Tibial artery (tissue), 4 donors: ENCODE data around the gene IL12RB1.

Experiments used
- DNase-seq, 2 donors: peaks; one replicate each; pipeline ENCODE4 v3.0.0-alpha.2; 2019
- H3K27ac ChIP-seq, 2 donors: fragments of 200-600 bp; sonication (generic) in 1 of 2; 1 replicate in 1 of 2; 2 replicates in 1 of 2; pipeline ENCODE4 v1.5.1; 2018 to 2019; ENCODE audit warnings: mild to moderate bottlenecking in 1 of 2
- H3K27me3 ChIP-seq, 2 donors: fragments of 200-600 bp; sonication (generic) in 1 of 2; one replicate each; pipeline versions ENCODE4 v1.5.1 to v1.6.0; 2016 to 2019
- H3K36me3 ChIP-seq, 3 donors: fragments of 200-600 bp; sonication (generic) in 2 of 3; one replicate each; pipeline ENCODE4 v1.5.1; 2016 to 2019; ENCODE audit warnings: mild to moderate bottlenecking in 2 of 3
- H3K4me1 ChIP-seq, 4 donors: fragments of 200-600 bp; sonication (generic) in 2 of 4; 1 replicate in 3 of 4; 2 replicates in 1 of 4; pipeline ENCODE4 v1.5.1; 2016 to 2019
- H3K4me3 ChIP-seq, 2 donors: fragments of 200-600 bp; sonication (generic) in 1 of 2; 1 replicate in 1 of 2; 2 replicates in 1 of 2; pipeline ENCODE4 v1.5.1; 2018 to 2019; ENCODE audit warnings: mild to moderate bottlenecking in 2 of 2
- H3K9me3 ChIP-seq, 3 donors: fragments of 200-600 bp; sonication (generic) in 1 of 3; one replicate each; pipeline ENCODE4 v1.5.1; 2016 to 2019
- intact Hi-C: fragments of 100-400 bp; cut with DNase I; formaldehyde crosslinking; loops from one replicate; pipeline ENCODE4 v1.15.0; 2023; ENCODE audit warnings: low total_unique reads
- TF ChIP-seq, protein P1 (sequence below), 2 experiments: fragments of 200-600 bp in 1 of 2; fragments of 450-650 bp in 1 of 2; IDR thresholded peaks; one replicate each; pipeline ENCODE4 v1.5.1; 2017 to 2019; ENCODE audit warnings: antibody characterized with exemption in 2 of 2, mild to moderate bottlenecking in 1 of 2, moderate library complexity in 1 of 2

IL12RB1 gene

GRCh38 chr19:18099623-18099995 lies 12.9 kb upstream of the IL12RB1 start:
- peaks cover 0 to 78% (median 44%) of the 10 kb centered on the region in 4 donors for H3K4me1 ChIP-seq
- H3K9me3 ChIP-seq = no peaks in the 10 kb centered on the region
- intact Hi-C loops = no loop called here
- DNase-seq = no peak
- TF ChIP-seq, protein P1, sequence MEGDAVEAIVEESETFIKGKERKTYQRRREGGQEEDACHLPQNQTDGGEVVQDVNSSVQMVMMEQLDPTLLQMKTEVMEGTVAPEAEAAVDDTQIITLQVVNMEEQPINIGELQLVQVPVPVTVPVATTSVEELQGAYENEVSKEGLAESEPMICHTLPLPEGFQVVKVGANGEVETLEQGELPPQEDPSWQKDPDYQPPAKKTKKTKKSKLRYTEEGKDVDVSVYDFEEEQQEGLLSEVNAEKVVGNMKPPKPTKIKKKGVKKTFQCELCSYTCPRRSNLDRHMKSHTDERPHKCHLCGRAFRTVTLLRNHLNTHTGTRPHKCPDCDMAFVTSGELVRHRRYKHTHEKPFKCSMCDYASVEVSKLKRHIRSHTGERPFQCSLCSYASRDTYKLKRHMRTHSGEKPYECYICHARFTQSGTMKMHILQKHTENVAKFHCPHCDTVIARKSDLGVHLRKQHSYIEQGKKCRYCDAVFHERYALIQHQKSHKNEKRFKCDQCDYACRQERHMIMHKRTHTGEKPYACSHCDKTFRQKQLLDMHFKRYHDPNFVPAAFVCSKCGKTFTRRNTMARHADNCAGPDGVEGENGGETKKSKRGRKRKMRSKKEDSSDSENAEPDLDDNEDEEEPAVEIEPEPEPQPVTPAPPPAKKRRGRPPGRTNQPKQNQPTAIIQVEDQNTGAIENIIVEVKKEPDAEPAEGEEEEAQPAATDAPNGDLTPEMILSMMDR (IDR thresholded peaks at IDR 0.05) = no peak
- H3K27me3 ChIP-seq = no peaks in the 10 kb centered on the region
- no peak overlapping the region for H3K4me3 ChIP-seq
- H3K36me3 ChIP-seq = no peaks in the 10 kb centered on the region
- H3K27ac ChIP-seq = no peak overlapping the region

DNA sequence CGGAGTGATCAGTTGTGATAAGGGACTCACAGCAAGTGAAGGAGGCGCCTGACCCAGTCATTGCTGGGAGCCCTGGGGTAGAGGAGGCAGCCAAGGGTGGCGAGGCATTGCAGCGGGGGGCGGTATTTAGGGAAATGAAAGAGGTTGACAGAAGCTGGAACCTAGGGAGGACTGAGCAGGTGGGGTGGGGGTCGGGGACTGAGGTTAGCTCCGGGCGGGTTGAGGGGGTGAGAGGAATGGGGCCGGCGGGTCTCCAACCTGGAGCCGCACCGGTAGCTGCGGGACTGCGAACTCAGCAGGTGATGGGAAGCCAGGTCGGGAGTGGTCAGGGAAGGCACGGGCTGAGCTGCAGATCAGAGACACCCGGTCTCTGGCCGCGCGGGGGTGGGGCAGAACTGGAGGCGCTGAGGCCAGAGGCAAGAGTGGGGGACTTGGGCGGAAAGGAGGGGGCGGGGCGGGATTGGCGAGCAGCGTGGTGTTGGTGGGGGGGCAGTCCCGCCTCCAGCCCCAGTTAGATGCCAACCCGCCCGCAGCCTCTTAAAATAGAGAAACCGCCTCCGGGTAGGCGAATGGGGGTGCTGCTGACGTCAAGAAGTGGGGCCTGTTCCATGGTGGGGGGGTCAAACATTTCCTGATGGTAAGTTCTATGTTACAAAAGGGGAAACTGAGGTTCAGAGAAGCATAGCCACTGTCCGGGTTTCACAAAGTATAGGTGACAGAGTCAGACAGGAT lies 12.3 kb upstream of the IL12RB1 start:
- Histone ChIP-seq H3K9me3 (no peaks in the 10 kb centered on the region), H3K27me3 (no peaks in the 10 kb centered on the region), H3K36me3 (no peaks in the 10 kb centered on the region), H3K4me1 (peaks cover 0 to 78% (median 43%) of the 10 kb centered on the region in 4 donors), H3K4me3 (peak overlapping the region; percentile 57 to 73), H3K27ac (no peak overlapping the region)
- DNase-seq = peak in 1 of 2 donors; percentile 75
- intact Hi-C loops = no loop called here
- TF ChIP-seq, protein P1 (IDR thresholded peaks at IDR 0.05) = no peak

DNA sequence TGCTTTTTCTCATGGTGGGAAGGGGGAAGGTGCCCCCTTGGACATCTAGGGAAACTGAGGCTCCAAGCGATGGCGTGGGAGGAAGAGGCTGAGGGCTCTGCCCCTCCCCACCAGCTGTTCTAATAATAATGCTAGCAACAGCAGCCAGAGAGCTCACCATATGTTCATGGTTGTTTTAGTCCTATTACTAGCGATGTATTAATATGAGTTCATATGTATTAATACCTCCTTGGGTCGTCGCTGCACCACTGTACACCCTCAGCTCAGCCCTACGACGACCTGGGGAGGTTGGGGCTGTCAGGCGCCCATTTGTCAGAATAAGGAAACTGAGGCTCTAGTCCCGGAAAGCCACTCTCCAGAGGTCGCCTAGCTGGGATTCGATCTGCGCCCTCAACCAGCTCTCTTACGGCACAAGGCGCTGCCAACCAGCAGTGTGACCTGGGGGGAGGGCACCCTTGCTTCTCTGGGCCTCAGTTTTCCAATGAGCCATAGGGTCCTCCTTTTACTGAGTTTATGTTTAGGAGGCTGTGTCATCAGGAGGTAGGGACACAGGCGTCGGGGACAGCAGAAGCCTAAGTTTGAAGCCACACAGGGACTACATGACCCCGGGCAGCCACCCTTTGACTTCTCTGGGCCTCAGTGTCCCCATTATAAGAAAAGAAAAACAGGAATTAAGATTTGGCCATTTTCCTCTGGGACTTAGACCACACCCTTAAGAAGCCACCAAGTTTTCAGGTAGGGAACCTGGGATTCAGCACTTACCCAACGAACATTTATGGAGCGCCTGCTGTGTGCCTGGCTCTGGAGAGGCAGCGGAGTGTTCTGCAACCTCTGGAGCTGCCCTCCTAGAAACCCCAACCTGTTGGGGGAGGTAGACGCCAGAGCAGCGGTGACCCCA lies 11.5 kb upstream of the IL12RB1 start:
- H3K27ac ChIP-seq = peak overlapping the region; percentile 66 to 70
- TF ChIP-seq, protein P1 (IDR thresholded peaks at IDR 0.05) = no peak
- H3K36me3 ChIP-seq = no peaks in the 10 kb centered on the region
- peak overlapping the region; percentile 57 to 73 for H3K4me3 ChIP-seq
- no peaks in the 10 kb centered on the region for H3K27me3 ChIP-seq
- H3K4me1 ChIP-seq = peaks cover 0 to 78% (median 39%) of the 10 kb centered on the region in 4 donors
- no peak for DNase-seq
- intact Hi-C loops = no loop called here
- no peaks in the 10 kb centered on the region for H3K9me3 ChIP-seq

GRCh38 chr19:18097217-18097992 lies 10.7 kb upstream of the IL12RB1 start, which contains the start of gene MAST3:
Gene MAST3 (plus strand): TSS chr19:18097778. CDS start chr19:18097793, 15 bp downstream.
- Histone ChIP-seq H3K9me3 (no peaks in the 10 kb centered on the region), H3K36me3 (no peaks in the 10 kb centered on the region), H3K27ac (peak within 1 kb of the TSS; percentile 70 to 74), H3K4me3 (peak within 1 kb of the TSS; percentile 57 to 73), H3K27me3 (no peaks in the 10 kb centered on the region), H3K4me1 (peaks cover 0 to 70% (median 34%) of the 10 kb centered on the region in 4 donors)
- intact Hi-C loops = no loop called here
- peak; percentile 78 to 92 for DNase-seq
- TF ChIP-seq, protein P1 (IDR thresholded peaks at IDR 0.05) = no peak

- no peak for DNase-seq
- no peaks in the 10 kb centered on the region for H3K36me3 ChIP-seq
- peaks cover 0 to 67% (median 33%) of the 10 kb centered on the region in 4 donors for H3K4me1 ChIP-seq
- intact Hi-C loops = no loop called here
- TF ChIP-seq, protein P1 (IDR thresholded peaks at IDR 0.05) = no peak
- H3K27me3 ChIP-seq = no peaks in the 10 kb centered on the region
- H3K4me3 ChIP-seq = no peak overlapping the region
- H3K27ac ChIP-seq = peak overlapping the region in 1 of 2 donors; percentile 74
- no peaks in the 10 kb centered on the region for H3K9me3 ChIP-seq
These were observed 9.5 kb upstream of the IL12RB1 start for GRCh38 chr19:18096258-18096657.
